Myocyte (in vitro differentiated cells): ENCODE results near the gene GLCCI1. TPM values are rescaled to one million over a fixed set of nuclear protein-coding genes. Genes with fewer than 3 reads are reported as not detected.

ENCODE experiments used
- DNase-seq: peaks from one replicate; pipeline ENCODE4 v3.0.0-alpha.2; 2012; ENCODE audit warnings: low read depth
- total RNA-seq: library from RNA; depleted of rRNA; stranded (reverse); fragments of >200 nt; gene quantifications from 2 replicates; pipeline ENCODE4 v1.2.3, GENCODE V29; 2014

GLCCI1 gene
- total RNA-seq, 1 donor from 2014 or later = 8.6 TPM

- peak; percentile 10 for DNase-seq
These were observed 5.7 kb upstream of the GLCCI1 start for GRCh38 chr7:7962851-7963250.

- DNase-seq = no peak
These were observed 4.3 kb upstream of the GLCCI1 start for GRCh38 chr7:7964250-7964649.

- DNase-seq = no peak
These were observed 3.9 kb upstream of the GLCCI1 start for GRCh38 chr7:7964691-7965090.

GRCh38 chr7:7965301-7965700 lies 3.3 kb upstream of the GLCCI1 start:
- no peak for DNase-seq

GRCh38 chr7:7966141-7966734 lies 2.4 kb upstream of the GLCCI1 start:
- no peak for DNase-seq

- DNase-seq = no peak
These were observed 581 bp upstream of the GLCCI1 start for GRCh38 chr7:7967886-7968543.

GRCh38 chr7:7969306-7970236 lies 975 bp downstream of the GLCCI1 start:
- DNase-seq = peak; percentile 59

GRCh38 chr7:7970237-7970530 lies 1.6 kb downstream of the GLCCI1 start:
- no peak for DNase-seq

GRCh38 chr7:7970531-7971307 lies 2.1 kb downstream of the GLCCI1 start:
- peak; percentile 9 for DNase-seq

- DNase-seq = no peak
These were observed 2.9 kb downstream of the GLCCI1 start for GRCh38 chr7:7971308-7972040.

GRCh38 chr7:7972128-7972527 lies 3.5 kb downstream of the GLCCI1 start:
- DNase-seq = no peak

GRCh38 chr7:7972922-7973594 lies 4.5 kb downstream of the GLCCI1 start:
- no peak for DNase-seq

- no peak for DNase-seq
These were observed 8.1 kb downstream of the GLCCI1 start for GRCh38 chr7:7976677-7977076.

- no peak for DNase-seq
These were observed 9.2 kb downstream of the GLCCI1 start for GRCh38 chr7:7977774-7978173.

GRCh38 chr7:7978860-7979259 lies 10.3 kb downstream of the GLCCI1 start:
- no peak for DNase-seq

GRCh38 chr7:7979558-7979957 lies 11.0 kb downstream of the GLCCI1 start:
- no peak for DNase-seq

- DNase-seq = no peak
These were observed 11.5 kb downstream of the GLCCI1 start for GRCh38 chr7:7980134-7980533.

GRCh38 chr7:7982904-7983303 lies 14.3 kb downstream of the GLCCI1 start:
- no peak for DNase-seq

- no peak for DNase-seq
These were observed 15.8 kb downstream of the GLCCI1 start for GRCh38 chr7:7984424-7984823.

- no peak for DNase-seq
These were observed 20.1 kb downstream of the GLCCI1 start for GRCh38 chr7:7988706-7989105.
